NCI-H146 (cell line): ENCODE results near the gene E4F1.
"Not testable (repeated sequence)": the region's sequence is repeated elsewhere in the genome, so short reads cannot be mapped to it uniquely, and the experiment has no call there.

ENCODE experiments used
- DNase-seq: peaks from one replicate; lab custom pipeline; 2025; lab: John Stamatoyannopoulos, UW

E4F1 gene

GRCh38 chr16:2231016-2231931 lies 7.9 kb downstream of the E4F1 start:
- DNase-seq: no peak

GRCh38 chr16:2232094-2232990 lies 9.0 kb downstream of the E4F1 start:
- DNase-seq: no peak

GRCh38 chr16:2233046-2233775 lies 9.8 kb downstream of the E4F1 start:
- no peak for DNase-seq

GRCh38 chr16:2233872-2234812 lies 10.8 kb downstream of the E4F1 start:
- DNase-seq: no peak

- DNase-seq: no peak
These were observed 11.4 kb downstream of the E4F1 start for GRCh38 chr16:2234813-2235170.

GRCh38 chr16:2235234-2235651 lies 11.9 kb downstream of the E4F1 start:
- no peak for DNase-seq

- DNase-seq: no peak
These were observed 12.4 kb downstream of the E4F1 start for GRCh38 chr16:2235695-2236336.

GRCh38 chr16:2236337-2237101 lies 13.1 kb downstream of the E4F1 start, which contains the start of gene DNASE1L2:
TSS of gene DNASE1L2 (plus strand) at chr16:2236444. CDS start at chr16:2236817, 373 bp downstream.
- peak; percentile 53 for DNase-seq

- peak; percentile 38 for DNase-seq
These were observed 13.7 kb downstream of the E4F1 start for GRCh38 chr16:2237102-2237482.

GRCh38 chr16:2237493-2238149 lies 14.2 kb downstream of the E4F1 start:
- no peak for DNase-seq

GRCh38 chr16:2238150-2238837 lies 14.9 kb downstream of the E4F1 start:
- no peak for DNase-seq

GRCh38 chr16:2238838-2239675 lies 15.7 kb downstream of the E4F1 start:
- DNase-seq: no peak

GRCh38 chr16:2240331-2240730 lies 16.9 kb downstream of the E4F1 start:
- not testable (repeated sequence) for DNase-seq

- DNase-seq: no peak
These were observed 19.2 kb downstream of the E4F1 start for GRCh38 chr16:2242598-2242997.

- no peak for DNase-seq
These were observed 19.7 kb downstream of the E4F1 start for GRCh38 chr16:2243031-2243528.

GRCh38 chr16:2243781-2244180 lies 20.4 kb downstream of the E4F1 start:
- DNase-seq: no peak

GRCh38 chr16:2244301-2244700 lies 20.9 kb downstream of the E4F1 start:
- DNase-seq: peak; percentile 28
